SK-N-SH (cell line): ENCODE measurements around the gene NRF1. TPM values are rescaled to one million over a fixed set of nuclear protein-coding genes. Genes with fewer than 3 reads are reported as not detected.
A peak's percentile ranks its signal among the peaks of the same experiment; 100 is the strongest.

Experiments
- CTCF ChIA-PET: fragments of 300-600, 350-600 bp; formaldehyde crosslinking; extraction: SDS; loops from one replicate; lab custom pipeline; 2021; lab: Yijun Ruan, JAX
- POLR2A ChIA-PET: fragments of 350-600 bp; sonication (Branson Sonifier 250); formaldehyde crosslinking; extraction: SDS; loops from one replicate; lab custom pipeline; 2020; ENCODE audit warnings: antibody characterized with exemption, inconsistent platforms; lab: Yijun Ruan, JAX
- DNase-seq: peaks from one replicate; pipeline ENCODE4 v3.0.0; 2012
- H2AFZ ChIP-seq: fragments of 200-600 bp; sonication (generic); 2 replicates; pipeline ENCODE4 v1.8.1; 2016; ENCODE audit warnings: antibody characterized with exemption, mild to moderate bottlenecking, low read depth
- H3F3A ChIP-seq: fragments of 200-600 bp; sonication (generic); replicated peaks from 2 replicates; pipeline ENCODE3; 2016; ENCODE audit warnings: antibody characterized with exemption, mild to moderate bottlenecking; ENCODE audit not compliant: insufficient read depth
- H3K27ac ChIP-seq, 2 experiments: fragments of 200-500 bp in 1 of 2; fragments of 200-600 bp in 1 of 2; sonication (Bioruptor generic) in 1 of 2; sonication (generic), shearing (Covaris generic) in 1 of 2; 2 replicates each; pipeline versions ENCODE4 v1.5.1 to v1.6.1; 2014 to 2016; ENCODE audit warnings: low read depth in 2 of 2, inconsistent platforms in 1 of 2, low read length in 1 of 2, mild to moderate bottlenecking in 1 of 2, mixed read lengths in 1 of 2
- H3K27me3 ChIP-seq: fragments of 200-600 bp; sonication (generic), shearing (Covaris generic); 2 replicates; pipeline ENCODE4 v1.6.1; 2016; ENCODE audit warnings: mixed run types; ENCODE audit not compliant: insufficient read depth
- H3K36me3 ChIP-seq, 2 experiments: fragments of 200-500 bp in 1 of 2; fragments of 200-600 bp in 1 of 2; sonication (Bioruptor generic) in 1 of 2; sonication (generic) in 1 of 2; replicated peaks in 1 of 2; 2 replicates each; pipeline versions ENCODE3 to v1.5.1; 2014 to 2016; ENCODE audit warnings: low read length in 1 of 2, mild to moderate bottlenecking in 1 of 2; ENCODE audit not compliant: insufficient read depth in 2 of 2, control insufficient read depth in 1 of 2
- H3K4me1 ChIP-seq, 2 experiments: fragments of 200-500 bp in 1 of 2; fragments of 200-600 bp in 1 of 2; sonication (Bioruptor generic) in 1 of 2; sonication (generic), shearing (Covaris generic) in 1 of 2; 2 replicates each; pipeline versions ENCODE4 v1.5.1 to v1.6.1; 2014 to 2016; ENCODE audit warnings: low read depth in 1 of 2, low read length in 1 of 2, mixed run types in 1 of 2; ENCODE audit not compliant: insufficient read depth in 2 of 2, control insufficient read depth in 1 of 2
- H3K4me2 ChIP-seq: fragments of 200-600 bp; sonication (generic), shearing (Covaris generic); 2 replicates; pipeline ENCODE4 v1.6.1; 2017; ENCODE audit warnings: mixed run types
- H3K4me3 ChIP-seq, 2 experiments: fragments of 200-500 bp in 1 of 2; fragments of 200-600 bp in 1 of 2; sonication (Bioruptor generic) in 1 of 2; sonication (generic), shearing (Covaris generic) in 1 of 2; 2 replicates each; pipeline versions ENCODE4 v1.5.1 to v1.8.1; 2014 to 2016; ENCODE audit warnings: low read depth in 2 of 2, inconsistent platforms in 1 of 2, low read length in 1 of 2, mild to moderate bottlenecking in 1 of 2, mixed read lengths in 1 of 2, moderate library complexity in 1 of 2
- H3K79me2 ChIP-seq: fragments of 200-600 bp; sonication (generic); 2 replicates; pipeline ENCODE4 v1.8.1; 2017; ENCODE audit warnings: mild to moderate bottlenecking; ENCODE audit not compliant: insufficient read depth
- H3K9ac ChIP-seq: fragments of 200-600 bp; sonication (generic); 2 replicates; pipeline ENCODE4 v1.6.1; 2017; ENCODE audit warnings: mixed run types
- H3K9me2 ChIP-seq: fragments of 200-600 bp; sonication (generic); 2 replicates; pipeline ENCODE4 v1.6.1; 2017; ENCODE audit warnings: mixed run types
- H3K9me3 ChIP-seq: fragments of 200-600 bp; sonication (generic); 2 replicates; pipeline ENCODE4 v1.6.1; 2017; ENCODE audit warnings: mixed run types, mild to moderate bottlenecking, moderate library complexity
- H4K20me1 ChIP-seq: fragments of 200-600 bp; sonication (generic); 2 replicates; pipeline ENCODE4 v1.6.1; 2017; ENCODE audit warnings: mild to moderate bottlenecking, mixed run types; ENCODE audit not compliant: insufficient read depth
- FOXJ3 ChIP-seq: sonication (generic); formaldehyde crosslinking; IDR thresholded peaks from 2 replicates; pipeline ENCODE4 v1.5.1; 2020; ENCODE audit warnings: mild to moderate bottlenecking, missing genetic modification reagents
- FOXM1 ChIP-seq: IDR thresholded peaks from 2 replicates; pipeline ENCODE4 v1.4.0; 2012; ENCODE audit warnings: low read depth, mild to moderate bottlenecking
- GABPA ChIP-seq: IDR thresholded peaks from 2 replicates; pipeline ENCODE4 v1.4.0; 2012; ENCODE audit warnings: low read depth, mild to moderate bottlenecking
- JUND ChIP-seq: IDR thresholded peaks from 2 replicates; pipeline ENCODE4 v1.4.0; 2012
- MXI1 ChIP-seq: IDR thresholded peaks from 2 replicates; pipeline ENCODE4 v1.6.1; 2012; ENCODE audit warnings: mild to moderate bottlenecking, low read depth, low read length, improper control_type of control experiment
- NFIC ChIP-seq: IDR thresholded peaks from 2 replicates; pipeline ENCODE4 v1.4.0; 2012; ENCODE audit warnings: borderline replicate concordance
- NRF1 ChIP-seq: IDR thresholded peaks from 2 replicates; pipeline ENCODE4 v1.6.1; 2012; ENCODE audit warnings: low read depth, mild to moderate bottlenecking, low read length
- RAD21 ChIP-seq: IDR thresholded peaks from 2 replicates; pipeline ENCODE4 v1.6.1; 2012; ENCODE audit warnings: mild to moderate bottlenecking, low read length
- RXRA ChIP-seq: IDR thresholded peaks from 2 replicates; pipeline ENCODE4 v1.4.0; 2012; ENCODE audit warnings: low read depth, mild to moderate bottlenecking, borderline replicate concordance
- SIN3A ChIP-seq: IDR thresholded peaks from 2 replicates; pipeline ENCODE4 v1.6.1; 2012; ENCODE audit warnings: low read depth, mild to moderate bottlenecking, low read length, moderate library complexity, borderline replicate concordance
- YY1 ChIP-seq: IDR thresholded peaks from 2 replicates; pipeline ENCODE4 v1.4.0; 2012; ENCODE audit warnings: low read depth, mild to moderate bottlenecking
- WGBS: methylation state at CpG from one replicate; pipeline ENCODE4 v1.1.6; 2017; ENCODE audit warnings: low lambda C conversion rate; 5-methylcytosine and 5-hydroxymethylcytosine counted together
- polyA plus RNA-seq, 3 experiments: library from polyadenylated mRNA; depleted of rRNA; stranded (reverse); fragments of >200 nt; gene quantifications; 2 replicates each; pipeline ENCODE4 v1.2.3, GENCODE V29; 2012
- TF ChIP-seq, protein P1 (sequence below): fragments of 150-350 bp; IDR thresholded peaks from 2 replicates; pipeline ENCODE4 v1.6.1; 2017; ENCODE audit warnings: antibody characterized with exemption, low read length, low read depth, borderline replicate concordance
- TF ChIP-seq, protein P2 (sequence below): IDR thresholded peaks from 2 replicates; pipeline ENCODE4; 2012
- TF ChIP-seq, protein P3 (sequence below): fragments of 200-600 bp; sonication (generic); IDR thresholded peaks from 2 replicates; pipeline ENCODE4 v1.6.1; 2017; ENCODE audit warnings: antibody characterized with exemption, mild to moderate bottlenecking, moderate library complexity
- TF ChIP-seq, protein P4 (sequence below): IDR thresholded peaks from 2 replicates; pipeline ENCODE4 v1.6.1; 2012; ENCODE audit warnings: mild to moderate bottlenecking, low read depth, low read length, moderate library complexity
- TF ChIP-seq, protein P5 (sequence below): IDR thresholded peaks from 2 replicates; pipeline ENCODE4 v1.4.0; 2012; ENCODE audit warnings: low read depth, borderline replicate concordance
- TF ChIP-seq, protein P6 (sequence below): fragments of 150-350 bp; IDR thresholded peaks from 2 replicates; pipeline ENCODE4 v1.6.1; 2016; ENCODE audit warnings: mild to moderate bottlenecking, low read depth, low read length

The NRF1 gene
- polyA plus RNA-seq, 1 of the 3 experiments (the other 2 are of a cell fraction), result 10.9 TPM

DNA sequence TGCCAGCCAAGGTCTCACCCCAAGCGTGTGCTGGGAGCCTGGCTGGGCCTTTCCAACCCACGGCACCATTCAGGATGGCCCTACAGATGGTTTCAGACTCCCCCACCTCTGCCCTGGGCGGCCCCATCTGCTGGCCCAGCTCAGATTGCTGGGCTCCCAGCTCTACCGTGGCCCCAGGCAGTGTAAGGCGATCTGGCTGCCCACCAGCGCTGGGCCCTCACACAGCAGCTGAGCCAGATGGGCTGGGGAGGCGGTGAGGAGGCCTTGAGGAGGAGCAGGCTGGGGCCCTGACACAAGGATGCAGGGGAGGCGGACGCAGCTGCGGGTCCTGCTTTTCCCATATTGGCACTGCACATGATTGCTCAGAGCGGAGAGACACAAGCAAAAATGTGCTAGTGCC is 162.8 kb downstream of the NRF1 start (continued):
- TF ChIP-seq, protein P1, sequence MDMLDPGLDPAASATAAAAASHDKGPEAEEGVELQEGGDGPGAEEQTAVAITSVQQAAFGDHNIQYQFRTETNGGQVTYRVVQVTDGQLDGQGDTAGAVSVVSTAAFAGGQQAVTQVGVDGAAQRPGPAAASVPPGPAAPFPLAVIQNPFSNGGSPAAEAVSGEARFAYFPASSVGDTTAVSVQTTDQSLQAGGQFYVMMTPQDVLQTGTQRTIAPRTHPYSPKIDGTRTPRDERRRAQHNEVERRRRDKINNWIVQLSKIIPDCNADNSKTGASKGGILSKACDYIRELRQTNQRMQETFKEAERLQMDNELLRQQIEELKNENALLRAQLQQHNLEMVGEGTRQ, result no peak
- TF ChIP-seq YY1 (no peak), GABPA (no peak), NFIC (no peak), RAD21 (no peak), JUND (no peak), NRF1 (no peak), RXRA (no peak)

DNA sequence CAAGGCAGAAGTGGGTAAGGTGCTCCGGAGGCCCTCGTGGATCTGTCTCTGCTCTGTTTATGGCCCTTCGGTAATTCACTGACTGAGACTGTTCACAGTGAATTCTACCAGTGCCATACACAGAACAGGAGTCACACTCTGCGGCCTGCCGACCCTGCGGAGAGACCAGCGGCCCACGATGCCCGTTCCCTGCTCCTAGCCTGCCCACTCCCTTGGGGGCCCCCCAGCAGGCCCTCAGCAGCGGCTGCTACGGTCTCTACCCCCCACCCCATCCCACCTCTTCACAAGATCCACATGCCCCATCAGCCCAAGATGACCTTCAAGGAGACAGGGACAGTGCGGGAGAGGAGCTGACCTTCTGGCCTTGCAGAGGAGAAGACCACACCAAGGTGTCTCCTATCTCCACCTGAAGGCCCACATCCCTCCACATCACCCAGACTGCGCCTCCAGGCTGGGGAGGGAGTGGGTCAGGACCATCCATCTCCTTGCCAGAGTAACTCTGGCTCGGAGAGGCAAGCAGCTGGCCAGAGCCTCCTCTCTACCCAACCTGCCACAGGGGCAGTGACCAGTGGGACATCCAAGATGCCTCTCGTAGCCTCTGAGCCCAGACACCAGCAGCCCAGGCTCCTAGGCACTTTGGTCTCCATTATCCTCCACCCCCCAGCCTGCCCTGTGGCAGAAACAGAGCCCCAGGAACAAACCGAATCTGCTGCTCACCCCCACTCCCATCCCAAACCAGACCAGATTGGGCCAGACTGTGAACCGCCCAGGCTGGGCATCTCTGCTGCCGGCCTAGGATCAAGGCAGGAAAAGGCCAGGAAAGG is 163.6 kb downstream of the NRF1 start:
- peaks cover 10% of the 10 kb centered on the region; the same call in 1 of the 2 replicates for H3K27me3 ChIP-seq
- no peak overlapping the region for H2AFZ ChIP-seq
- no peak overlapping the region for H3K27ac ChIP-seq
- CTCF ChIA-PET, result interaction anchor here (2.6 kb wide), 1 partner anchor 50 kb away, joined by 15 read pairs; no protein-coding TSS in a partner anchor
- H3K79me2 ChIP-seq, result peaks cover 18% of the 10 kb centered on the region; the same call in 1 of the 2 replicates
- H3K4me1 ChIP-seq, result peaks cover 0 to 7% of the 10 kb centered on the region in 2 experiments; a peak in 1 of 4 replicates
- no peaks in the 10 kb centered on the region for H3K36me3 ChIP-seq
- 93% methylated on average over 16 of the region's 18 CpGs for WGBS
- H4K20me1 ChIP-seq, result peaks cover 24% of the 10 kb centered on the region; the same call in 1 of the 2 replicates
- POLR2A ChIA-PET, result no interaction called here
- peak; percentile 37 for DNase-seq
- no peaks in the 10 kb centered on the region for H3F3A ChIP-seq
- no peaks in the 10 kb centered on the region for H3K9me3 ChIP-seq
- TF ChIP-seq, protein P2, sequence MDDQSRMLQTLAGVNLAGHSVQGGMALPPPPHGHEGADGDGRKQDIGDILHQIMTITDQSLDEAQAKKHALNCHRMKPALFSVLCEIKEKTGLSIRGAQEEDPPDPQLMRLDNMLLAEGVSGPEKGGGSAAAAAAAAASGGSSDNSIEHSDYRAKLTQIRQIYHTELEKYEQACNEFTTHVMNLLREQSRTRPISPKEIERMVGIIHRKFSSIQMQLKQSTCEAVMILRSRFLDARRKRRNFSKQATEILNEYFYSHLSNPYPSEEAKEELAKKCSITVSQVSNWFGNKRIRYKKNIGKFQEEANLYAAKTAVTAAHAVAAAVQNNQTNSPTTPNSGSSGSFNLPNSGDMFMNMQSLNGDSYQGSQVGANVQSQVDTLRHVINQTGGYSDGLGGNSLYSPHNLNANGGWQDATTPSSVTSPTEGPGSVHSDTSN, result no peak
- TF ChIP-seq, protein P3, sequence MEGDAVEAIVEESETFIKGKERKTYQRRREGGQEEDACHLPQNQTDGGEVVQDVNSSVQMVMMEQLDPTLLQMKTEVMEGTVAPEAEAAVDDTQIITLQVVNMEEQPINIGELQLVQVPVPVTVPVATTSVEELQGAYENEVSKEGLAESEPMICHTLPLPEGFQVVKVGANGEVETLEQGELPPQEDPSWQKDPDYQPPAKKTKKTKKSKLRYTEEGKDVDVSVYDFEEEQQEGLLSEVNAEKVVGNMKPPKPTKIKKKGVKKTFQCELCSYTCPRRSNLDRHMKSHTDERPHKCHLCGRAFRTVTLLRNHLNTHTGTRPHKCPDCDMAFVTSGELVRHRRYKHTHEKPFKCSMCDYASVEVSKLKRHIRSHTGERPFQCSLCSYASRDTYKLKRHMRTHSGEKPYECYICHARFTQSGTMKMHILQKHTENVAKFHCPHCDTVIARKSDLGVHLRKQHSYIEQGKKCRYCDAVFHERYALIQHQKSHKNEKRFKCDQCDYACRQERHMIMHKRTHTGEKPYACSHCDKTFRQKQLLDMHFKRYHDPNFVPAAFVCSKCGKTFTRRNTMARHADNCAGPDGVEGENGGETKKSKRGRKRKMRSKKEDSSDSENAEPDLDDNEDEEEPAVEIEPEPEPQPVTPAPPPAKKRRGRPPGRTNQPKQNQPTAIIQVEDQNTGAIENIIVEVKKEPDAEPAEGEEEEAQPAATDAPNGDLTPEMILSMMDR, result no peak
- no peak for TF ChIP-seq FOXJ3 (CRISPR knock-in tag)
- TF ChIP-seq, protein P4, sequence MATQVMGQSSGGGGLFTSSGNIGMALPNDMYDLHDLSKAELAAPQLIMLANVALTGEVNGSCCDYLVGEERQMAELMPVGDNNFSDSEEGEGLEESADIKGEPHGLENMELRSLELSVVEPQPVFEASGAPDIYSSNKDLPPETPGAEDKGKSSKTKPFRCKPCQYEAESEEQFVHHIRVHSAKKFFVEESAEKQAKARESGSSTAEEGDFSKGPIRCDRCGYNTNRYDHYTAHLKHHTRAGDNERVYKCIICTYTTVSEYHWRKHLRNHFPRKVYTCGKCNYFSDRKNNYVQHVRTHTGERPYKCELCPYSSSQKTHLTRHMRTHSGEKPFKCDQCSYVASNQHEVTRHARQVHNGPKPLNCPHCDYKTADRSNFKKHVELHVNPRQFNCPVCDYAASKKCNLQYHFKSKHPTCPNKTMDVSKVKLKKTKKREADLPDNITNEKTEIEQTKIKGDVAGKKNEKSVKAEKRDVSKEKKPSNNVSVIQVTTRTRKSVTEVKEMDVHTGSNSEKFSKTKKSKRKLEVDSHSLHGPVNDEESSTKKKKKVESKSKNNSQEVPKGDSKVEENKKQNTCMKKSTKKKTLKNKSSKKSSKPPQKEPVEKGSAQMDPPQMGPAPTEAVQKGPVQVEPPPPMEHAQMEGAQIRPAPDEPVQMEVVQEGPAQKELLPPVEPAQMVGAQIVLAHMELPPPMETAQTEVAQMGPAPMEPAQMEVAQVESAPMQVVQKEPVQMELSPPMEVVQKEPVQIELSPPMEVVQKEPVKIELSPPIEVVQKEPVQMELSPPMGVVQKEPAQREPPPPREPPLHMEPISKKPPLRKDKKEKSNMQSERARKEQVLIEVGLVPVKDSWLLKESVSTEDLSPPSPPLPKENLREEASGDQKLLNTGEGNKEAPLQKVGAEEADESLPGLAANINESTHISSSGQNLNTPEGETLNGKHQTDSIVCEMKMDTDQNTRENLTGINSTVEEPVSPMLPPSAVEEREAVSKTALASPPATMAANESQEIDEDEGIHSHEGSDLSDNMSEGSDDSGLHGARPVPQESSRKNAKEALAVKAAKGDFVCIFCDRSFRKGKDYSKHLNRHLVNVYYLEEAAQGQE, result no peak
- no peak for TF ChIP-seq MXI1
- no peak for TF ChIP-seq FOXM1
- TF ChIP-seq, protein P5, sequence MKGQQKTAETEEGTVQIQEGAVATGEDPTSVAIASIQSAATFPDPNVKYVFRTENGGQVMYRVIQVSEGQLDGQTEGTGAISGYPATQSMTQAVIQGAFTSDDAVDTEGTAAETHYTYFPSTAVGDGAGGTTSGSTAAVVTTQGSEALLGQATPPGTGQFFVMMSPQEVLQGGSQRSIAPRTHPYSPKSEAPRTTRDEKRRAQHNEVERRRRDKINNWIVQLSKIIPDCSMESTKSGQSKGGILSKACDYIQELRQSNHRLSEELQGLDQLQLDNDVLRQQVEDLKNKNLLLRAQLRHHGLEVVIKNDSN, result no peak
- TF ChIP-seq SIN3A, result no peak
- TF ChIP-seq, protein P6, sequence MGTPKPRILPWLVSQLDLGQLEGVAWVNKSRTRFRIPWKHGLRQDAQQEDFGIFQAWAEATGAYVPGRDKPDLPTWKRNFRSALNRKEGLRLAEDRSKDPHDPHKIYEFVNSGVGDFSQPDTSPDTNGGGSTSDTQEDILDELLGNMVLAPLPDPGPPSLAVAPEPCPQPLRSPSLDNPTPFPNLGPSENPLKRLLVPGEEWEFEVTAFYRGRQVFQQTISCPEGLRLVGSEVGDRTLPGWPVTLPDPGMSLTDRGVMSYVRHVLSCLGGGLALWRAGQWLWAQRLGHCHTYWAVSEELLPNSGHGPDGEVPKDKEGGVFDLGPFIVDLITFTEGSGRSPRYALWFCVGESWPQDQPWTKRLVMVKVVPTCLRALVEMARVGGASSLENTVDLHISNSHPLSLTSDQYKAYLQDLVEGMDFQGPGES, result no peak
- H3K4me2 ChIP-seq, result no peak overlapping the region
- no peak overlapping the region for H3K4me3 ChIP-seq
- no peaks in the 10 kb centered on the region for H3K9me2 ChIP-seq
- H3K9ac ChIP-seq, result no peak overlapping the region
